Ovary (tissue), 3 donors: ENCODE data around the gene COL4A1.

Experiments used
- CTCF ChIP-seq, 3 donors: fragments of 450-650 bp in 2 of 3; fragments of 200-600 bp in 1 of 3; IDR thresholded peaks; one replicate each; pipeline versions ENCODE4 v1.5.1 to v1.8.0; 2016 to 2022; ENCODE audit warnings: antibody characterized with exemption in 3 of 3, mild to moderate bottlenecking in 1 of 3
- EP300 ChIP-seq: sonication (generic); formaldehyde crosslinking; IDR thresholded peaks from one replicate; pipeline ENCODE4 v1.6.1; 2017; ENCODE audit warnings: antibody characterized with exemption
- POLR2A ChIP-seq: fragments of 450-650 bp; IDR thresholded peaks from one replicate; pipeline ENCODE4 v1.6.1; 2017; ENCODE audit warnings: antibody characterized with exemption, mild to moderate bottlenecking, moderate library complexity
- donor health status: DM: no; HTN: no; CAD: no.

- no peak for TF ChIP-seq CTCF (IDR thresholded peaks at IDR 0.05)
- TF ChIP-seq POLR2A: no peak
- no peak for TF ChIP-seq EP300
Measured at GRCh38 chr13:110310541-110311442, 3.8 kb upstream of the COL4A1 start.
